PC-3 (cell line): Measurements from ENCODE around the gene EPB41L1. TPM values are rescaled to one million over a fixed set of nuclear protein-coding genes. Genes with fewer than 3 reads are reported as not detected.

Experiments used
- ATAC-seq: fragments of 200-7000 bp; cut with Tn5 transposase; 2 replicates; pipeline ENCODE4 v1.9.1; 2020; ENCODE audit warnings: mild to moderate bottlenecking, moderate library complexity
- BruUV-seq: library from RNA; stranded (reverse); fragments of 400-500 nt; replicated peaks from 2 replicates; lab custom pipeline; 2021; lab: Mats Ljungman, UMichigan
- CTCF ChIA-PET: fragments of 300-600 bp; sonication (Branson Sonifier 250); formaldehyde crosslinking; loops from one replicate; lab custom pipeline; 2022; ENCODE audit warnings: antibody characterized with exemption; lab: Charles Lee
- POLR2A ChIA-PET: fragments of 300-600 bp; sonication (Branson Sonifier 250); formaldehyde crosslinking; loops from one replicate; lab custom pipeline; 2022; ENCODE audit warnings: antibody characterized with exemption; ENCODE audit not compliant: unreplicated experiment; lab: Charles Lee
- DNase-seq: peaks from one replicate; pipeline ENCODE4 v3.0.0-alpha.2; 2015
- H2AFZ ChIP-seq: fragments of 300-600 bp; sonication (generic); 2 replicates; pipeline ENCODE4 v1.6.0; 2016; ENCODE audit warnings: antibody characterized with exemption, low read length
- H3F3A ChIP-seq: fragments of 300-600 bp; sonication (generic); one replicate; pipeline ENCODE4 v1.6.0; 2017; ENCODE audit warnings: antibody characterized with exemption, low read length, control low read depth, mild to moderate bottlenecking; ENCODE audit not compliant: unreplicated experiment
- H3K27ac ChIP-seq: fragments of 300-600 bp; sonication (generic); 2 replicates; pipeline ENCODE4 v1.5.1; 2016; ENCODE audit warnings: mild to moderate bottlenecking, low read length
- H3K27me3 ChIP-seq: fragments of 300-600 bp; sonication (generic); 2 replicates; pipeline ENCODE4 v1.6.1; 2016; ENCODE audit warnings: low read length, mixed read lengths
- H3K36me3 ChIP-seq: fragments of 300-600 bp; sonication (generic); 2 replicates; pipeline ENCODE4 v1.6.1; 2016; ENCODE audit warnings: low read depth, mixed run types, low read length, mixed read lengths
- H3K4me1 ChIP-seq: fragments of 300-600 bp; sonication (generic); 2 replicates; pipeline ENCODE4 v1.5.1; 2016; ENCODE audit warnings: low read length; ENCODE audit not compliant: insufficient read depth
- H3K4me2 ChIP-seq: fragments of 300-600 bp; sonication (generic); 2 replicates; pipeline ENCODE4 v1.6.0; 2016; ENCODE audit warnings: low read length
- H3K4me3 ChIP-seq: fragments of 300-600 bp; sonication (generic); 2 replicates; pipeline ENCODE4 v1.5.1; 2016; ENCODE audit warnings: mild to moderate bottlenecking, low read length, mixed read lengths
- H3K79me2 ChIP-seq: fragments of 300-600 bp; sonication (generic); 2 replicates; pipeline ENCODE4 v1.6.1; 2017; ENCODE audit warnings: low read length, mixed read lengths
- H3K9ac ChIP-seq: fragments of 300-600 bp; sonication (generic); 2 replicates; pipeline ENCODE4 v1.6.0; 2016; ENCODE audit warnings: mild to moderate bottlenecking, low read length
- H3K9me2 ChIP-seq: fragments of 300-600 bp; sonication (generic); replicated peaks from 2 replicates; pipeline ENCODE4 v1.6.1; 2016; ENCODE audit warnings: mixed run types, low read length, mixed read lengths
- H3K9me3 ChIP-seq: fragments of 300-600 bp; sonication (generic); 2 replicates; pipeline ENCODE4 v1.6.1; 2016; ENCODE audit warnings: low read length, mixed read lengths
- H4K20me1 ChIP-seq: fragments of 300-600 bp; sonication (generic); 2 replicates; pipeline ENCODE4 v1.6.1; 2016; ENCODE audit warnings: low read length, mixed read lengths
- CTCF ChIP-seq: fragments of 300-600 bp; sonication (generic); conservative IDR thresholded peaks from 2 replicates; pipeline ENCODE4 v1.5.1; 2017; ENCODE audit warnings: antibody characterized with exemption, low read depth, mild to moderate bottlenecking, low read length
- EZH2 ChIP-seq: fragments of 300-600 bp; sonication (generic); IDR thresholded peaks from one replicate; pipeline ENCODE4 v1.6.1; 2017; ENCODE audit warnings: antibody characterized with exemption, mild to moderate bottlenecking, low read length; ENCODE audit not compliant: unreplicated experiment
- EZH2phosphoT487 ChIP-seq: fragments of 300-600 bp; sonication (generic); IDR thresholded peaks from 2 replicates; pipeline ENCODE4 v1.6.1; 2018; ENCODE audit warnings: mild to moderate bottlenecking, antibody characterized with exemption, low read length, borderline replicate concordance
- intact Hi-C: fragments of 100-400 bp; cut with micrococcal nuclease; formaldehyde crosslinking; loops from 2 replicates; pipeline ENCODE4 v1.9.0; 2023
- total RNA-seq: library from RNA; depleted of rRNA; stranded (reverse); fragments of >200 nt; gene quantifications from 2 replicates; pipeline ENCODE4 v1.2.3, GENCODE V29; 2014

EPB41L1 gene
- total RNA-seq, 1 experiment from 2014 or later = 48.2 TPM

DNA sequence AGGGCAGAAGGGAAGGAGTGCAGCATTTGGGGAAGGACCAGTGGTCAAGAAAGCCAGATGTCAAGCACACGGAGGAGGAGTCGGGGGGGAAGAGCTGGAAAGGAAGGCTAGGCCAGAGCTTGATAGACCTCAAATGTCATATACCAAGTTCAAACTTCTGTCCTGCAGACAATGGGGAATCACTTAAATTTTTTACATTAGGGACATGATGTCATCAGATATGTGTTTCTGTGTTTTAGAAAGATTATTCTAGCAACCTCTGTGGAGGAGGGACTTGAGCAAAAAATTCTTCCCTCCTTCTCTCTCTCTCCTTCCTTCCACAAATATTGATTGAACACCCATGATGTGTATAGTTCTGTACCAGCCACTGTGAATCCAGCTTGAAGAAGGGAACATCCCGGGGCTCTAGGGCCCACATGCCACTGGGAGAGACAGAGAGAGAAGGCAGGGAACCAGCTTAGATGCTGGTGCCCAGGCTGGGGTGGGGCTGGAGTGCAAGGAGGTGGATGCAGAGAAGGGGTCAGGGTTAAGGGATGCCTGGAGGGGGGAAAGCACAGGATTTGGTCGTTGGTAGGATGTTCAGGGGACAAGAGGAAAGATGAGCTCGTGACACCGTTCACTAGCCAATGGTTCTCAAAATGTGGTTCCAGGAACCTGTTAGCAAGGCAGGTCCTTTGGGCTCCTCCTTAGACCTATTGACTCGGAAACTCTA lies 61.9 kb downstream of the EPB41L1 start:
- no peak overlapping the region for H3K27ac ChIP-seq
- H3K4me3 ChIP-seq = no peak overlapping the region
- DNase-seq = no peak
- no peaks in the 10 kb centered on the region for H3F3A ChIP-seq
- no peaks in the 10 kb centered on the region for H3K79me2 ChIP-seq
- no peak overlapping the region for H2AFZ ChIP-seq
- no peak overlapping the region for H3K9ac ChIP-seq
- no peaks in the 10 kb centered on the region for H3K27me3 ChIP-seq
- intact Hi-C loops = no loop called here
- ChIA-PET CTCF (interaction anchor here (1.4 kb wide), 1 partner anchor 14 kb away, joined by 6 read pairs; no protein-coding TSS in a partner anchor), POLR2A (interaction anchor here (0.6 kb wide), 1 partner anchor 265 kb away, joined by 17 read pairs; no protein-coding TSS in a partner anchor)
- H3K9me3 ChIP-seq = no peaks in the 10 kb centered on the region
- H4K20me1 ChIP-seq = no peaks in the 10 kb centered on the region
- H3K36me3 ChIP-seq = no peaks in the 10 kb centered on the region
- no peak overlapping the region for H3K4me2 ChIP-seq
- TF ChIP-seq EZH2phosphoT487 = no peak
- no peak for TF ChIP-seq EZH2
- TF ChIP-seq CTCF = no peak
- H3K9me2 ChIP-seq = no peaks in the 10 kb centered on the region
- no peaks in the 10 kb centered on the region for H3K4me1 ChIP-seq
- no TSS peak for BruUV-seq
- ATAC-seq = no peak

DNA sequence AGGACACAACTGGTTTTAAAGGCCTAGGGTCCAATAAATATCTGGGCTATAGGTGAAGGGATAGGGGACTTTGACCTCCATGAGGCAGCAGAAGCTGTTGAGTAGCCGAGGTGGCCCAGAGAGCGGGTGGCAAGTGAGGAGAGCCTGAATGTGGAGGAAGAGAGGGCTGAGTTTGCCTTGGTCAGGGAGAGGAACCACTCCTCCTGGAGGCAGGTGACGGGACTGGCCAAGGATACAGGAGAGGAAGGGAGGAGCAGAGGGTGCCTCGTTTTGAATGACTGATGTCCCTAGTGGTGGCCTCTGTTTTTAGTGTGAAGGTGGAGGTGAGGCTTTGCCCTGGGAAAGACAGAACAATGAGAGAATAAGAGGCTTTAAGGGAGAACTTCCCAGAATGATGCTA lies 62.7 kb downstream of the EPB41L1 start:
- Histone ChIP-seq H3K36me3 (no peaks in the 10 kb centered on the region), H3F3A (no peaks in the 10 kb centered on the region), H4K20me1 (no peaks in the 10 kb centered on the region), H3K27me3 (no peaks in the 10 kb centered on the region), H3K27ac (no peak overlapping the region), H2AFZ (no peak overlapping the region), H3K9ac (no peak overlapping the region), H3K9me3 (no peaks in the 10 kb centered on the region), H3K9me2 (no peaks in the 10 kb centered on the region), H3K4me1 (no peaks in the 10 kb centered on the region), H3K79me2 (no peaks in the 10 kb centered on the region), H3K4me3 (no peak overlapping the region), H3K4me2 (no peak overlapping the region)
- ATAC-seq (peak; percentile 84), DNase-seq (peak; percentile 36)
- intact Hi-C loops = no loop called here
- POLR2A ChIA-PET = no interaction called here
- TF ChIP-seq CTCF (peak; percentile 55), EZH2 (no peak), EZH2phosphoT487 (no peak)
- CTCF ChIA-PET = interaction anchor here (1.4 kb wide), 1 partner anchor 15 kb away, joined by 6 read pairs; no protein-coding TSS in a partner anchor
- no TSS peak for BruUV-seq

GRCh38 chr20:36218380-36219064 lies 64.0 kb downstream of the EPB41L1 start:
- no peak for ATAC-seq
- Histone ChIP-seq H3F3A (no peaks in the 10 kb centered on the region), H3K9ac (no peak overlapping the region), H3K27me3 (no peaks in the 10 kb centered on the region), H3K4me1 (no peaks in the 10 kb centered on the region), H3K4me3 (no peak overlapping the region), H3K27ac (no peak overlapping the region), H3K4me2 (no peak overlapping the region), H3K9me3 (no peaks in the 10 kb centered on the region), H4K20me1 (no peaks in the 10 kb centered on the region), H3K9me2 (no peaks in the 10 kb centered on the region), H3K79me2 (no peaks in the 10 kb centered on the region), H3K36me3 (no peaks in the 10 kb centered on the region), H2AFZ (no peak overlapping the region)
- intact Hi-C loops = no loop called here
- no TSS peak for BruUV-seq
- CTCF ChIA-PET = no interaction called here
- DNase-seq = no peak
- POLR2A ChIA-PET = interaction anchor here (0.6 kb wide), 1 partner anchor 589 kb away, joined by 3 read pairs; no protein-coding TSS in a partner anchor
- TF ChIP-seq EZH2phosphoT487 (no peak), EZH2 (no peak), CTCF (no peak)
